ENCODE data around the gene PYGO1. TPM values are rescaled to one million over a fixed set of nuclear protein-coding genes. Genes with fewer than 3 reads are reported as not detected.

PYGO1 gene
- total and polyA plus RNA-seq, 2 of the 4 experiments (the other 2 are of a cell fraction) = 3.0 to 6.6 TPM

- ATAC-seq (ENCODE audit: low read depth) = no peak
- whole genome bisulfite sequencing, 2 experiments (ENCODE audit: extremely low coverage in 2 of 2, insufficient read length in 1 of 2) = no CpG with 5 or more reads among the region's 1 CpG
- CTCF ChIA-PET = no interaction called here
Measured at GRCh38 chr15:55615445-55615844, 27.3 kb upstream of the PYGO1 start.

More at GRCh38 chr15:55615445-55615844, 27.3 kb upstream of the PYGO1 start:
- TF ChIP-seq CHD1 (IDR thresholded peaks at IDR 0.05; ENCODE audit: low read depth, low read length) (no peak), MAZ (IDR thresholded peaks at IDR 0.05; ENCODE audit: borderline replicate concordance, low read depth, low read length) (no peak), SMC3 (IDR thresholded peaks at IDR 0.05; ENCODE audit: low read depth, low read length) (no peak), RAD21 (IDR thresholded peaks at IDR 0.05; ENCODE audit: low read length) (no peak), POLR2A (IDR thresholded peaks at IDR 0.05; ENCODE audit: low read depth, low read length) (no peak), MAFK (IDR thresholded peaks at IDR 0.05; ENCODE audit: low read depth, low read length) (no peak)
- TF ChIP-seq, protein P1, sequence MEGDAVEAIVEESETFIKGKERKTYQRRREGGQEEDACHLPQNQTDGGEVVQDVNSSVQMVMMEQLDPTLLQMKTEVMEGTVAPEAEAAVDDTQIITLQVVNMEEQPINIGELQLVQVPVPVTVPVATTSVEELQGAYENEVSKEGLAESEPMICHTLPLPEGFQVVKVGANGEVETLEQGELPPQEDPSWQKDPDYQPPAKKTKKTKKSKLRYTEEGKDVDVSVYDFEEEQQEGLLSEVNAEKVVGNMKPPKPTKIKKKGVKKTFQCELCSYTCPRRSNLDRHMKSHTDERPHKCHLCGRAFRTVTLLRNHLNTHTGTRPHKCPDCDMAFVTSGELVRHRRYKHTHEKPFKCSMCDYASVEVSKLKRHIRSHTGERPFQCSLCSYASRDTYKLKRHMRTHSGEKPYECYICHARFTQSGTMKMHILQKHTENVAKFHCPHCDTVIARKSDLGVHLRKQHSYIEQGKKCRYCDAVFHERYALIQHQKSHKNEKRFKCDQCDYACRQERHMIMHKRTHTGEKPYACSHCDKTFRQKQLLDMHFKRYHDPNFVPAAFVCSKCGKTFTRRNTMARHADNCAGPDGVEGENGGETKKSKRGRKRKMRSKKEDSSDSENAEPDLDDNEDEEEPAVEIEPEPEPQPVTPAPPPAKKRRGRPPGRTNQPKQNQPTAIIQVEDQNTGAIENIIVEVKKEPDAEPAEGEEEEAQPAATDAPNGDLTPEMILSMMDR (conservative IDR thresholded peaks at IDR 0.05; ENCODE audit: low read depth, low read length) = no peak
- Histone ChIP-seq H2BK20ac (ENCODE audit: low read depth, low read length) (no peak overlapping the region), H3K4me2 (ENCODE audit: low read depth, low read length) (no peak overlapping the region), H3K4ac (ENCODE audit: low read depth, low read length) (no peak overlapping the region), H4K91ac (ENCODE audit: insufficient read depth, low read depth, low read length) (no peak overlapping the region), H4K5ac (ENCODE audit: low read depth, low read length) (no peak overlapping the region), H3K14ac (replicated peaks; ENCODE audit: low read depth, low read length) (no peak overlapping the region), H2BK5ac (ENCODE audit: low read depth, low read length, poor library complexity, severe bottlenecking) (no peak overlapping the region), H3K4me1 (ENCODE audit: control insufficient read depth, insufficient read depth, low read length) (no peaks in the 10 kb centered on the region), H2BK120ac (ENCODE audit: low read depth, low read length) (no peak overlapping the region), H3K27ac (ENCODE audit: insufficient read depth, low read length) (no peak overlapping the region), H3K4me3 (ENCODE audit: insufficient read depth, low read depth, low read length) (no peak overlapping the region), H3K56ac (ENCODE audit: extremely low read depth, insufficient read depth, low read length) (no peak overlapping the region), H3K23ac (ENCODE audit: low read depth, low read length) (no peak overlapping the region), H3K18ac (ENCODE audit: low read depth, low read length) (no peak overlapping the region), H4K8ac (ENCODE audit: low read depth in 2 of 2, low read length in 2 of 2) (no peak overlapping the region), H4K20me1 (ENCODE audit: insufficient read depth, low read length) (no peaks in the 10 kb centered on the region), H3K27me3 (ENCODE audit: control insufficient read depth, insufficient read depth, low read length) (no peaks in the 10 kb centered on the region), H2AK5ac (ENCODE audit: low read depth, low read length) (no peak overlapping the region), H3K36me3 (ENCODE audit: control insufficient read depth, insufficient read depth, low read length) (no peaks in the 10 kb centered on the region), H3K9me3 (ENCODE audit: control insufficient read depth, insufficient read depth, low read length) (no peaks in the 10 kb centered on the region), H3K79me1 (ENCODE audit: low read depth in 1 of 2, low read length in 2 of 2) (no peaks in the 10 kb centered on the region), H2AK9ac (replicated peaks; ENCODE audit: low read depth, low read length, poor library complexity) (no peak overlapping the region), H3K9ac (ENCODE audit: low read depth, low read length) (no peak overlapping the region), H3K9me1 (ENCODE audit: insufficient read depth, low read length) (no peaks in the 10 kb centered on the region), H2AFZ (replicated peaks; ENCODE audit: low read length, poor library complexity) (no peak overlapping the region), H2BK15ac (ENCODE audit: low read depth, low read length) (no peak overlapping the region)
- no TSS peak for BruUV-seq (replicated peaks)
- no peak for DNase-seq
- dilution Hi-C loops (cut with HindIII; ENCODE audit: low sequenced_read_pairs, unreplicated experiment) (no loop called here), in situ Hi-C loops (cut with MboI; ENCODE audit: low sequenced_read_pairs) (no loop called here), intact Hi-C loops (cut with micrococcal nuclease) (no loop called here)
- POLR2A ChIA-PET (ENCODE audit: unreplicated experiment) = no interaction called here

All from IMR-90 (cell line).